ENCODE results near the gene TMEM63C.

Gene TMEM63C

GRCh38 chr14:77224212-77224611, 42.6 kb downstream of the TMEM63C start:
- TF ChIP-seq CTCF (IDR thresholded peaks at IDR 0.05; ENCODE audit: insufficient read depth, missing control alignments), result no peak
- FAIRE-seq (no peak), DNase-seq (ENCODE audit: insufficient read length, low spot score) (no peak)

- DNase-seq (ENCODE audit: insufficient read length, low spot score) (no peak), FAIRE-seq (no peak)
- TF ChIP-seq CTCF (IDR thresholded peaks at IDR 0.05; ENCODE audit: insufficient read depth, missing control alignments), result no peak
These were observed 43.7 kb downstream of the TMEM63C start for GRCh38 chr14:77225254-77225653.

GRCh38 chr14:77225892-77226557, 44.4 kb downstream of the TMEM63C start:
- FAIRE-seq (no peak), DNase-seq (ENCODE audit: insufficient read length, low spot score) (no peak)
- no peak for TF ChIP-seq CTCF (IDR thresholded peaks at IDR 0.05; ENCODE audit: insufficient read depth, missing control alignments)

GRCh38 chr14:77228056-77228455, 46.5 kb downstream of the TMEM63C start:
- no peak for FAIRE-seq
- no peak for DNase-seq (ENCODE audit: insufficient read length, low spot score)
- no peak for TF ChIP-seq CTCF (IDR thresholded peaks at IDR 0.05; ENCODE audit: insufficient read depth, missing control alignments)

GRCh38 chr14:77230914-77231313, 49.3 kb downstream of the TMEM63C start:
- no peak for FAIRE-seq
- no peak for TF ChIP-seq CTCF (IDR thresholded peaks at IDR 0.05; ENCODE audit: insufficient read depth, missing control alignments)
- no peak for DNase-seq (ENCODE audit: insufficient read length, low spot score)

GRCh38 chr14:77231721-77232120, 50.1 kb downstream of the TMEM63C start:
- TF ChIP-seq CTCF (IDR thresholded peaks at IDR 0.05; ENCODE audit: insufficient read depth, missing control alignments), result no peak
- no peak for FAIRE-seq
- DNase-seq (ENCODE audit: insufficient read length, low spot score), result no peak

- FAIRE-seq, result no peak
- no peak for DNase-seq (ENCODE audit: insufficient read length, low spot score)
- TF ChIP-seq CTCF (IDR thresholded peaks at IDR 0.05; ENCODE audit: insufficient read depth, missing control alignments), result no peak
These were observed 55.2 kb downstream of the TMEM63C start for GRCh38 chr14:77236814-77237213.

All from D721Med (cell line).